IMR-90 (cell line): Measurements from ENCODE around the gene HTATSF1. TPM values are rescaled to one million over a fixed set of nuclear protein-coding genes. Genes with fewer than 3 reads are reported as not detected.

ENCODE experiments used
- ATAC-seq: fragments of 200-7000 bp; cut with Tn5 transposase; 2 replicates; pipeline ENCODE4 v1.9.1; 2020; ENCODE audit warnings: low read depth, mild to moderate bottlenecking, moderate library complexity
- BruUV-seq: library from RNA; stranded (reverse); fragments of 400-500 nt; replicated peaks from 2 replicates; lab custom pipeline; 2021; lab: Mats Ljungman, UMichigan
- CTCF ChIA-PET: fragments of 300-600 bp; formaldehyde crosslinking; extraction: SDS; loops from one replicate; lab custom pipeline; 2021; ENCODE audit warnings: antibody characterized with exemption; lab: Yijun Ruan, JAX
- POLR2A ChIA-PET: fragments of 300-600 bp; sonication (Branson Sonifier 250); formaldehyde crosslinking; loops from one replicate; lab custom pipeline; 2022; ENCODE audit warnings: antibody characterized with exemption; ENCODE audit not compliant: unreplicated experiment; lab: Charles Lee
- DNase-seq: peaks from one replicate; pipeline ENCODE4 v3.0.0; 2013
- H2AFZ ChIP-seq: replicated peaks from 2 replicates; pipeline ENCODE3; 2013; ENCODE audit warnings: low read length, mild to moderate bottlenecking; ENCODE audit not compliant: poor library complexity
- H2AK5ac ChIP-seq: 2 replicates; pipeline ENCODE4 v1.6.1; 2013; ENCODE audit warnings: low read depth, low read length, inconsistent platforms
- H2AK9ac ChIP-seq: replicated peaks from 2 replicates; pipeline ENCODE3; 2013; ENCODE audit warnings: mild to moderate bottlenecking, low read depth, low read length, moderate library complexity; ENCODE audit not compliant: poor library complexity
- H2BK120ac ChIP-seq: 2 replicates; pipeline ENCODE4 v1.6.1; 2013; ENCODE audit warnings: low read depth, low read length, inconsistent platforms
- H2BK15ac ChIP-seq: 3 replicates; pipeline ENCODE4 v1.6.1; 2013; ENCODE audit warnings: low read depth, low read length, inconsistent platforms
- H2BK20ac ChIP-seq: 2 replicates; pipeline ENCODE4 v1.6.1; 2013; ENCODE audit warnings: low read depth, mild to moderate bottlenecking, inconsistent platforms, low read length, moderate library complexity
- H2BK5ac ChIP-seq: 2 replicates; pipeline ENCODE4 v1.6.1; 2013; ENCODE audit warnings: mild to moderate bottlenecking, low read depth, low read length, inconsistent platforms; ENCODE audit not compliant: poor library complexity, severe bottlenecking
- H3K14ac ChIP-seq: replicated peaks from 2 replicates; pipeline ENCODE4 v1.6.1; 2013; ENCODE audit warnings: low read depth, low read length, inconsistent platforms
- H3K18ac ChIP-seq: 2 replicates; pipeline ENCODE4 v1.6.1; 2013; ENCODE audit warnings: low read depth, low read length, control low read depth
- H3K23ac ChIP-seq: 2 replicates; pipeline ENCODE4 v1.6.1; 2013; ENCODE audit warnings: low read depth, low read length, inconsistent platforms
- H3K27ac ChIP-seq: 2 replicates; pipeline ENCODE4 v1.5.1; 2013; ENCODE audit warnings: mild to moderate bottlenecking, control low read depth, low read length; ENCODE audit not compliant: insufficient read depth
- H3K27me3 ChIP-seq: 2 replicates; pipeline ENCODE4 v1.6.1; 2013; ENCODE audit warnings: low read length; ENCODE audit not compliant: control insufficient read depth, insufficient read depth
- H3K36me3 ChIP-seq: 2 replicates; pipeline ENCODE4 v1.6.1; 2013; ENCODE audit warnings: low read length, mixed read lengths; ENCODE audit not compliant: control insufficient read depth, insufficient read depth
- H3K4ac ChIP-seq: 2 replicates; pipeline ENCODE4 v1.6.1; 2013; ENCODE audit warnings: low read depth, low read length, inconsistent platforms
- H3K4me1 ChIP-seq: 2 replicates; pipeline ENCODE4 v1.6.1; 2013; ENCODE audit warnings: low read length, mixed read lengths; ENCODE audit not compliant: control insufficient read depth, insufficient read depth
- H3K4me2 ChIP-seq: 2 replicates; pipeline ENCODE4 v1.6.1; 2013; ENCODE audit warnings: low read depth, mild to moderate bottlenecking, control low read depth, low read length, moderate library complexity
- H3K4me3 ChIP-seq: 2 replicates; pipeline ENCODE4 v1.5.1; 2013; ENCODE audit warnings: low read depth, mild to moderate bottlenecking, control low read depth, low read length, moderate library complexity; ENCODE audit not compliant: insufficient read depth
- H3K56ac ChIP-seq: 2 replicates; pipeline ENCODE4 v1.6.1; 2013; ENCODE audit warnings: low read length, inconsistent platforms; ENCODE audit not compliant: insufficient read depth; ENCODE audit errors: extremely low read depth
- H3K79me1 ChIP-seq, 2 experiments: 2 replicates each; pipeline ENCODE4 v1.6.1; 2013; ENCODE audit warnings: low read length in 2 of 2, inconsistent platforms in 1 of 2, low read depth in 1 of 2
- H3K9ac ChIP-seq: 2 replicates; pipeline ENCODE4 v1.6.1; 2013; ENCODE audit warnings: low read depth, low read length, control low read depth
- H3K9me1 ChIP-seq: 2 replicates; pipeline ENCODE4 v1.6.1; 2013; ENCODE audit warnings: low read length, inconsistent platforms; ENCODE audit not compliant: insufficient read depth
- H3K9me3 ChIP-seq: 2 replicates; pipeline ENCODE4 v1.6.1; 2013; ENCODE audit warnings: low read length; ENCODE audit not compliant: control insufficient read depth, insufficient read depth
- H4K20me1 ChIP-seq: 2 replicates; pipeline ENCODE4 v1.6.1; 2013; ENCODE audit warnings: low read length, inconsistent platforms; ENCODE audit not compliant: insufficient read depth
- H4K5ac ChIP-seq: 2 replicates; pipeline ENCODE4 v1.6.1; 2013; ENCODE audit warnings: mild to moderate bottlenecking, low read depth, low read length, control low read depth
- H4K8ac ChIP-seq, 2 experiments: 2 replicates each; pipeline ENCODE4 v1.6.1; 2013; ENCODE audit warnings: low read depth in 2 of 2, low read length in 2 of 2, control low read depth in 1 of 2, inconsistent platforms in 1 of 2
- H4K91ac ChIP-seq: 2 replicates; pipeline ENCODE4 v1.6.1; 2013; ENCODE audit warnings: low read depth, low read length, inconsistent platforms; ENCODE audit not compliant: insufficient read depth
- BHLHE40 ChIP-seq: fragments of 150-350 bp; IDR thresholded peaks from 2 replicates; pipeline ENCODE4 v1.6.1; 2016; ENCODE audit warnings: mild to moderate bottlenecking, low read depth, low read length
- CHD1 ChIP-seq: IDR thresholded peaks from 2 replicates; pipeline ENCODE4 v1.6.1; 2012; ENCODE audit warnings: low read depth, low read length, improper control_type of control experiment
- FOS ChIP-seq: fragments of 150-350 bp; IDR thresholded peaks from 2 replicates; pipeline ENCODE4 v1.6.1; 2016; ENCODE audit warnings: low read depth, low read length
- MAFK ChIP-seq: IDR thresholded peaks from 2 replicates; pipeline ENCODE4 v1.6.1; 2012; ENCODE audit warnings: low read depth, low read length, improper control_type of control experiment
- MAZ ChIP-seq: IDR thresholded peaks from 2 replicates; pipeline ENCODE4 v1.6.1; 2012; ENCODE audit warnings: low read depth, mild to moderate bottlenecking, low read length, improper control_type of control experiment, moderate library complexity, borderline replicate concordance
- MXI1 ChIP-seq: IDR thresholded peaks from 2 replicates; pipeline ENCODE4 v1.6.1; 2012; ENCODE audit warnings: low read depth, mild to moderate bottlenecking, low read length, moderate library complexity, borderline replicate concordance
- POLR2A ChIP-seq: IDR thresholded peaks from 2 replicates; pipeline ENCODE4 v1.6.1; 2012; ENCODE audit warnings: mild to moderate bottlenecking, low read depth, low read length
- RAD21 ChIP-seq: IDR thresholded peaks from 2 replicates; pipeline ENCODE4 v1.6.1; 2012; ENCODE audit warnings: low read length, improper control_type of control experiment
- RCOR1 ChIP-seq: IDR thresholded peaks from 2 replicates; pipeline ENCODE4 v1.6.1; 2012; ENCODE audit warnings: mild to moderate bottlenecking, low read length, improper control_type of control experiment; ENCODE audit not compliant: insufficient replicate concordance
- RFX5 ChIP-seq: IDR thresholded peaks from 2 replicates; pipeline ENCODE4 v1.8.0; 2012; ENCODE audit warnings: low read depth, mild to moderate bottlenecking, low read length, moderate library complexity
- SMC3 ChIP-seq: fragments of 150-350 bp; IDR thresholded peaks from 2 replicates; pipeline ENCODE4 v1.6.1; 2016; ENCODE audit warnings: low read depth, mild to moderate bottlenecking, antibody characterized with exemption, low read length, moderate library complexity
- WGBS, 2 experiments: methylation state at CpG; one replicate each; pipeline versions ENCODE4 v1.1.5 to v1.1.7; 2013; ENCODE audit warnings: missing lambda C conversion rate in 2 of 2; ENCODE audit not compliant: insufficient read length in 1 of 2; ENCODE audit errors: extremely low coverage in 2 of 2; 5-methylcytosine and 5-hydroxymethylcytosine counted together
- dilution Hi-C: fragments of 300-500 bp; cut with HindIII; formaldehyde crosslinking; loops from one replicate; pipeline ENCODE4 v1.14.3; 2018; ENCODE audit warnings: low sequenced_read_pairs; ENCODE audit not compliant: unreplicated experiment
- in situ Hi-C: fragments of 300-500 bp; cut with MboI; formaldehyde crosslinking; loops from 3 replicates; pipeline ENCODE4 v1.14.3; 2019; ENCODE audit warnings: low sequenced_read_pairs, inconsistent platforms, mixed read lengths
- intact Hi-C: fragments of 100-400 bp; cut with micrococcal nuclease; formaldehyde crosslinking; loops from 2 replicates; pipeline ENCODE4 v1.10.0; 2022
- polyA plus RNA-seq, 3 experiments: library from polyadenylated mRNA; depleted of rRNA; stranded (reverse); fragments of >200 nt; gene quantifications; 2 replicates each; pipeline ENCODE4 v1.2.3, GENCODE V29; 2012; ENCODE audit warnings: low replicate concordance in 1 of 3
- total RNA-seq: library from RNA; depleted of rRNA; stranded (reverse); fragments of >200 nt; gene quantifications from 2 replicates; pipeline ENCODE4 v1.2.3, GENCODE V29; 2012
- TF ChIP-seq, protein P1 (sequence below): conservative IDR thresholded peaks from 2 replicates; pipeline ENCODE4 v1.5.1; 2012; ENCODE audit warnings: mild to moderate bottlenecking, low read depth, low read length, improper control_type of control experiment

HTATSF1 gene
- total and polyA plus RNA-seq, 2 of the 4 experiments (the other 2 are of a cell fraction), result 6.8 to 19.0 TPM

DNA sequence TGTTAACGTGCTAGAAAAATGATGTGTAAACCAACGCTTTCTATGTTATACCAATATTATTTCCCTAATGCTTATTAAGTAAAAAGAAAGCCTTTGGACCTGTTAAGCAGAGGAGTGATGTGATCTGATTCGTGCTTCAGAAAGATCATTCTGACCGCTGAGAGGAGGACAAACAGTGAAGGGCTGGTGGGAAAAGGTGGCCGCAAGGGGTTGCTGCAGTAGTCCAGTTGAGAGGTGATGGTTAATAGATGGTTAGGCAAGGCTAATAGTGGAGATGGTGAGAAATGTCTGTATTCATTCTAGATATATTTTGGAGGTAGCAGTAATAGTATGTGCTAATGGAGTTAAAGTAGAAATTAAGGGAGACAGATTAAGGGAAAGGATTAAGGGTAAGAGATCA is 21.7 kb downstream of the HTATSF1 start:
- Histone ChIP-seq H3K27ac (no peak overlapping the region), H4K8ac (no peak overlapping the region), H3K4ac (no peak overlapping the region), H4K5ac (no peak overlapping the region), H3K23ac (no peak overlapping the region), H3K4me1 (no peaks in the 10 kb centered on the region), H2BK15ac (no peak overlapping the region), H3K4me2 (no peak overlapping the region), H3K14ac (no peak overlapping the region), H3K56ac (no peak overlapping the region), H3K9me3 (no peaks in the 10 kb centered on the region), H2BK20ac (no peak overlapping the region), H3K9ac (no peak overlapping the region), H2AK9ac (no peak overlapping the region), H2AFZ (no peak overlapping the region), H4K91ac (no peak overlapping the region), H3K27me3 (no peaks in the 10 kb centered on the region; the same call in 1 of the 2 replicates), H2AK5ac (no peak overlapping the region), H3K4me3 (no peak overlapping the region), H3K36me3 (no peaks in the 10 kb centered on the region), H2BK5ac (no peak overlapping the region), H3K18ac (no peak overlapping the region), H2BK120ac (no peak overlapping the region), H4K20me1 (no peaks in the 10 kb centered on the region), H3K9me1 (no peaks in the 10 kb centered on the region), H3K79me1 (no peaks in the 10 kb centered on the region)
- intact Hi-C loops (no loop called here), dilution Hi-C loops (no loop called here), in situ Hi-C loops (no loop called here)
- no peak for ATAC-seq
- CTCF ChIA-PET, result no interaction called here
- BruUV-seq, result no TSS peak
- DNase-seq, result no peak
- POLR2A ChIA-PET, result no interaction called here
- no peak for TF ChIP-seq POLR2A
- TF ChIP-seq SMC3, result no peak
- TF ChIP-seq, protein P1, sequence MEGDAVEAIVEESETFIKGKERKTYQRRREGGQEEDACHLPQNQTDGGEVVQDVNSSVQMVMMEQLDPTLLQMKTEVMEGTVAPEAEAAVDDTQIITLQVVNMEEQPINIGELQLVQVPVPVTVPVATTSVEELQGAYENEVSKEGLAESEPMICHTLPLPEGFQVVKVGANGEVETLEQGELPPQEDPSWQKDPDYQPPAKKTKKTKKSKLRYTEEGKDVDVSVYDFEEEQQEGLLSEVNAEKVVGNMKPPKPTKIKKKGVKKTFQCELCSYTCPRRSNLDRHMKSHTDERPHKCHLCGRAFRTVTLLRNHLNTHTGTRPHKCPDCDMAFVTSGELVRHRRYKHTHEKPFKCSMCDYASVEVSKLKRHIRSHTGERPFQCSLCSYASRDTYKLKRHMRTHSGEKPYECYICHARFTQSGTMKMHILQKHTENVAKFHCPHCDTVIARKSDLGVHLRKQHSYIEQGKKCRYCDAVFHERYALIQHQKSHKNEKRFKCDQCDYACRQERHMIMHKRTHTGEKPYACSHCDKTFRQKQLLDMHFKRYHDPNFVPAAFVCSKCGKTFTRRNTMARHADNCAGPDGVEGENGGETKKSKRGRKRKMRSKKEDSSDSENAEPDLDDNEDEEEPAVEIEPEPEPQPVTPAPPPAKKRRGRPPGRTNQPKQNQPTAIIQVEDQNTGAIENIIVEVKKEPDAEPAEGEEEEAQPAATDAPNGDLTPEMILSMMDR, result no peak
- no peak for TF ChIP-seq MAFK
- no peak for TF ChIP-seq RAD21
- TF ChIP-seq MAZ, result no peak
- TF ChIP-seq RCOR1, result no peak
- no peak for TF ChIP-seq RFX5
- no peak for TF ChIP-seq MXI1
- TF ChIP-seq CHD1, result no peak
- TF ChIP-seq FOS, result no peak
- TF ChIP-seq BHLHE40, result no peak
- 0% methylated on average over 1 of the region's 5 CpGs; no CpG with 5 or more reads in 1 of the 2 experiments for WGBS, 2 experiments
